Subcutaneous abdominal adipose tissue (tissue), 5 donors: ENCODE measurements around the gene SLC2A9.

Experiments
- H3K27ac ChIP-seq: one replicate; pipeline ENCODE4 v1.7.0; 2013; ENCODE audit warnings: low read depth, mild to moderate bottlenecking, inconsistent platforms, low read length, moderate library complexity
- H3K27me3 ChIP-seq, 5 donors: one replicate each; pipeline ENCODE4 v1.7.0; 2013; ENCODE audit warnings: low read length in 5 of 5, inconsistent platforms in 1 of 5; ENCODE audit not compliant: control insufficient read depth in 5 of 5, insufficient read depth in 4 of 5
- H3K36me3 ChIP-seq, 5 donors: one replicate each; pipeline ENCODE4 v1.7.0; 2013; ENCODE audit warnings: low read length in 5 of 5; ENCODE audit not compliant: control insufficient read depth in 5 of 5, insufficient read depth in 5 of 5
- H3K4me1 ChIP-seq, 5 donors: one replicate each; pipeline ENCODE4 v1.7.0; 2013; ENCODE audit warnings: low read length in 5 of 5, mild to moderate bottlenecking in 3 of 5, moderate library complexity in 1 of 5; ENCODE audit not compliant: control insufficient read depth in 5 of 5, insufficient read depth in 5 of 5
- H3K4me3 ChIP-seq, 5 donors: one replicate each; pipeline ENCODE4 v1.7.0; 2013; ENCODE audit warnings: low read length in 5 of 5, low read depth in 1 of 5
- H3K9ac ChIP-seq, 5 donors: one replicate each; pipeline ENCODE4 v1.7.0; 2013; ENCODE audit warnings: low read length in 5 of 5, mild to moderate bottlenecking in 4 of 5, moderate library complexity in 3 of 5
- H3K9me3 ChIP-seq, 5 donors: one replicate each; pipeline ENCODE4 v1.7.0; 2013; ENCODE audit warnings: low read length in 5 of 5; ENCODE audit not compliant: control insufficient read depth in 5 of 5
- donor health status: healthy.
- donor health status: healthy.
- donor health status: healthy.
- donor health status: healthy.
- donor health status: healthy.

The SLC2A9 gene

DNA sequence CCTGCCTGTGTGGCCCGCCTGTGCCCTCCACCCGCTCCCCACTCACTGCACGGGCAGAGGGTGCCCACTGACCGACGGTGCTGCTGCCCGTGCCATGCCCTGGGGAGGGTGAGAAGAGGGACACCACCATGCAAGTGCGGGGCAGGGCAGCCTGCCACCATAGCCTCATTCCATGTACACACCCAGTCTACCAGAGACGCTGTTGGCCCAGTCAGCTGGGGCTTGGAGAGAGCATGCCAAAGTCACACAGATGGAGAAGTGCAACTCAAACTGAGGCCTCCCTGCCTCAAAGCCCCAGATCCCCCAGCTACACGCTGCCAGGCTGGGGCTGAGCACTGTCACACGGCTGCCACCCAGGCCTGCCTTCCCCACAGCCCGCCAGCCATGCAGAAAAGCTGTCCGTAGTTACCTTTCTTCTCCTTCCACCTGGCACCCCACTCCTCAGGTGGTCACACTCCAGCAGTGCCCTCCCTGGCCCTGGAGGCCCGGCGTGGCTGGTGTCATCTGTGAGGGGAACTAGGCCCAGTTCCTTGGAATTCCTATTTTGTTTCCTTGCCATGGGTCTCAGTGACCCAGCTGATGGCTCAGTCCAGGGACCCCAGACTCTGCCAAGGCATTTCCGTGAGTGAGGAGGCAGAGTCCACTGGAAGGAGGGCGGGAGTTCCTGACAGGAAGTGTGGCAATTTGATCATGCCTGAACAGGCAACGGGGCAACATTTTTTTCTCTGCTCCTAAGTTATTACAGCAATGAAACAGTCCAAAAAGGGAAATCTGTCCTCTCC lies at the start of gene SLC2A9:
Gene SLC2A9, minus strand, starts transcription at position 627 of the 782 bp plus-strand sequence. Its CDS starts 68 bp downstream, at position 559.
- Histone ChIP-seq H3K9ac (peak within 1 kb of the TSS in 2 of 5 donors; percentile 5 to 31), H3K9me3 (no peaks in the 10 kb centered on the region), H3K4me3 (peak within 1 kb of the TSS in 2 of 5 donors; percentile 13 to 27), H3K27ac (peak within 1 kb of the TSS; percentile 46), H3K27me3 (peaks cover 0 to 4% (median 0%) of the 10 kb centered on the region in 5 donors), H3K4me1 (peaks cover 2 to 72% (median 47%) of the 10 kb centered on the region in 5 donors), H3K36me3 (no peaks in the 10 kb centered on the region)

DNA sequence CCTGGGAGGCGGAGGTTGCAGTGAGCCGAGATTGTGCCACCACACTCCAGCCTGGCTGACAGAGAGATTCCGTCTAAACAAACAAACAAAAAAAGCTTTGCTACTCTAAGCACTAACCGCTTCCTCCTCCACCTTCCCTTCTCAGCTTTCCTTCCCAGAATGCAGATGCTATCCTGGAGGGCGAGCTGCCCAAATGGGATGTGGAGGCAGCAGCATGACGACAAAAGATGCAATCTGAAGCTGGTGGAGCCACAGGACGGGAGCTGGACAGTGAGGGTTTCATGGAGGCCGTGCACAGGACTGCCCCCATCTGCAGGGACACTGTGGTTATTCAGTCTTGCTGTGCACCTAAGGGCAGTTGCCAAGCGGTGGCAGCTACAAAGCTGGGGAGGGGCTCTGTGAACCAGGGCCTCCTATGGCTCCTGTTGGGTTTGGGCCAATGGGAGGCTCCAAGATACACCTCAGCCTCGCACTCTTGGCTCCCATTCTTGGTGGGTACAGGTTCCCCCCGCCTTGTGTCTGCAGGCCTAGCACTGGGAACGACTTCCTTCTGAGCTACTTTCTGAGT lies 47.9 kb upstream of the SLC2A9 start:
- H3K9me3 ChIP-seq = no peaks in the 10 kb centered on the region
- no peak overlapping the region for H3K4me3 ChIP-seq
- H3K4me1 ChIP-seq = no peaks in the 10 kb centered on the region
- no peaks in the 10 kb centered on the region for H3K27me3 ChIP-seq
- peaks cover 0 to 38% (median 26%) of the 10 kb centered on the region in 5 donors for H3K36me3 ChIP-seq
- H3K9ac ChIP-seq = no peak overlapping the region
- no peak overlapping the region for H3K27ac ChIP-seq

DNA sequence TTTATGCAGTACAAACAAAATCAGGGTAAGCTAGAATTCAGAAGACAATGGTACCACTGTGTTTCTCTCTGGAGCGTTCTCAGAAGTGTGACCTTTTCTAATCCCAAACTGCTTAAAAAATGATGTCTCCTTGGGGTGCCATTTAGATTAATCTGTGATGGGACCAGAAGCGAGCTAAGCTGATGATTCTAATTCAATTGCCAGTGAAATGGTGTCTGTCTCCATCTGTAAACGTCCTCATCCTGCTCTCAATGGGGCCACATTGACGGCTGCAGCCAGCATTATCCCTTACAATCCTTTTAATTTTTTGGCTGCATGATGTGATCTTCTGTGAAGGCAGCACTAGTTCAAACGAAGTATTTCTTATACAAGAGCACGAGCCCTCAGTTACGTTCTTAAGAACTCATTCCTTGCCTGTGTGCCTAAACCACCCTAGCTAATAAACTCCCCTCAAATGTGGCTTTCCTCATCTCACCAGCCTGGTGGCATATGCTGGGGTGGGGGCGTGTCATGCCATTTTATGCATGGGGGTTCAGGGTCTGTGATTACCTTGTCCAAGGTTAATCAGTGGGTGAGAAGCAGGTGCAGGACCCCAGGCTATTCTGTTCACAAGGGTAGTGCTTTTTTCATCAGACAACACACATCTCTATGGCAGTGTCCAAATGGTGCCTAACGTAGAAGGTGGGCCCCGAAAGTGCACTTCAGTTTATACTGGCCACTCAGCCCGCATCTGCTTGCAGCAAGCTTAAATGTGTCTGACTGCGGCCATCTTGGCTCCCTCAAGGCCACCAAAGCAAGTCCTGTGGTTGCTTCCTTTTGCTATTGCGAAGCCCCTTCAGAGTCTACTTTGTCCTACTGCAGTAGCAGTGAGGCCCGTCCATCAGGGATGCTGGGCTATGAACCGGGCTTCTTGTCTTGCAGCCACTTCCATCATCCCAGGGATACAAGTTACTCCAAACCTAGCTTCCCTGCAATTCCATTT lies 45.7 kb upstream of the SLC2A9 start:
- Histone ChIP-seq H3K36me3 (peaks cover 0 to 24% (median 8%) of the 10 kb centered on the region in 5 donors), H3K27me3 (no peaks in the 10 kb centered on the region), H3K4me3 (no peak overlapping the region), H3K4me1 (peaks cover 0 to 16% (median 6%) of the 10 kb centered on the region in 5 donors), H3K9ac (no peak overlapping the region), H3K27ac (no peak overlapping the region), H3K9me3 (no peaks in the 10 kb centered on the region)

DNA sequence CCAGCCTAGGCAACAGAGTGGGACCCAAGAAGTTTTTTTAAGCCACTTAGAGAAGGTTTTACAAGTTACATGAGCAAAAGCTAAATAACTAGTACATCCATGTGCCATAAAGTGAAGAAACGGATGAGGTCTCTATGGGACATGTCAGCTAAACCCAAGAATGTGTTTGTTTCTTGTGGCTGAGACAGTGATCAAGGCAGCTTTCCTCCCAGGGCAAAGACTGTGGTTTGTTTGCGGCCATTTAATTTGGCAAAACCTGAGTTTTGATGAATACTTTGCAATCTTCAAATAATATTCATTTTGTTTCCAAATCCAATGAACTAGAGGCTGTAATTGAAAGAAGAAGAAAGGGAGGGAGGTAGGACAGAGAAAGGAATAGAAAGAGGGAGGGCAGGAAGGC lies 44.9 kb upstream of the SLC2A9 start:
- Histone ChIP-seq H3K4me3 (no peak overlapping the region), H3K36me3 (peaks cover 0 to 24% (median 8%) of the 10 kb centered on the region in 5 donors), H3K27me3 (no peaks in the 10 kb centered on the region), H3K9ac (no peak overlapping the region), H3K27ac (no peak overlapping the region), H3K9me3 (no peaks in the 10 kb centered on the region), H3K4me1 (peaks cover 0 to 16% (median 6%) of the 10 kb centered on the region in 5 donors)

DNA sequence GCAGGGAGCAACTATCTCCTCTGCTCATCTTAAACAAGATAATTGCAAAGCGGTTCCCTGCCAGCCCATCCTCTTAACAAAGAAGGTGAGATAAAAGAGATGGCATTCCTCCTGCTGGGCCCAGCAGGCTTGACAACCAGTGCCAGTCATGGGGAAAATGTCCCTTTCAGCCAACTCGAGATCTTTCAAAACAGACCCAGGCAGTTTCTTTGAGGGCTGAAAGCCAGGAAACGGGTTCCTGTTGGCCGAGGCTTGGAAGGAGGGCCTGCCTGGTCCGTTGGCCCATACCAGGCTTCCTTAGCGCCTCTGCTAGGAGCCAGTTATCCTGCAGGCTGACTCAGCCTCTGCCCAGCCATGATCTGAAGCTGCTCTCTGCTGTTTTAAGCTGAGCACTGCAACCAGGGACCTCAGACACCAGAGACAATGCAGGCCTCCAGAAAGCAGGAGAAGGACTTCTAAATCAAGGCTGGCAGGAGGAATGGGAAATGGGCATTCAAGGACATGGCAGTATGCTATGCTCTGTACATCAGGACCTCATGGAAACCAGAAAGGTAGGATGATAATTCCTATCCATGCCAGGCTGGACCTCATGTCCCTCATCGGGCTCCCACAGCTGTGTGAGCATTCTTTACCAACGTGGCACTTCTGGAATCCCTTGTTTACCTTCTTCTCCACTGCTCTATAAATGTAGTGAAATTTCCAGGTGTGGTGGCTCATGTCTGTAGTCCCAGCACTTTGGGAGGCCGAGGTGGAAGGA lies 42.4 kb upstream of the SLC2A9 start:
- H3K9me3 ChIP-seq = no peaks in the 10 kb centered on the region
- peaks cover 0 to 19% (median 8%) of the 10 kb centered on the region in 5 donors for H3K36me3 ChIP-seq
- H3K9ac ChIP-seq = peak overlapping the region in 1 of 5 donors; percentile 24
- peak overlapping the region; percentile 23 for H3K27ac ChIP-seq
- H3K27me3 ChIP-seq = no peaks in the 10 kb centered on the region
- no peak overlapping the region for H3K4me3 ChIP-seq
- H3K4me1 ChIP-seq = peaks cover 0 to 16% (median 6%) of the 10 kb centered on the region in 5 donors

DNA sequence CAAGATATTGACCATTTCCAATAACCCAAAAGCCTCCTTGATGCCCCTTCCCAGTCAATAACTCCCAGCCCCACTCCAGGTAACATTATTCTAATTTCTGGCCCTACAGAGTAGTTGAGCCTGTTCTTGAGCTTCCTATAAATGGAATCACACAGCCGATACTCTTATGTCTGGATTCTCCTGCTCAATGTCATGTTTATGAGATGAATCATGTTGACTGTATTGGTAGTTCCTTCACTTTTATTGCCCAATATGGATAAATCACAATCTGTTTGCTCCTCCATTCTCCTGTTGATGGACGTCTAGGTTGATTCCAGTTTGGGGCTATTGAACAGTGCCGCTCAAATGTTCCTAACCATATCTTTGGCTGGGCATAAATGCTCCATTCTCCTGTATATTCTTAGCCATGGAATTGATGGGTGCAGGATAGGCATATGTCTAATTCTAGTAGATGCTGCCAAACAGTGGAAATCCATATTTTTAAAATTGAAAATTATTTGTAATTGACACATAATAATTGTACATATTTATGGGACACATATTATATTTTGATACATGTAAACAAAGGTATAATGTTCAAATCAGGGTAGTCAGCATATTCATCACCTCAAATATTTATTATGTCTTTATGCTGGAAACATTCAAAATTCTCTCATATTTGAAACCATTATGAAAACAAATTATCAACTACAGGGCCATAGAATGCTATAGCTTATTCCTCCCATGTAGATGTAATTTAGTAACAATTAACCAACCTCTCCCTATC lies 40.5 kb upstream of the SLC2A9 start:
- no peaks in the 10 kb centered on the region for H3K9me3 ChIP-seq
- no peak overlapping the region for H3K9ac ChIP-seq
- H3K4me3 ChIP-seq = no peak overlapping the region
- H3K4me1 ChIP-seq = peaks cover 0 to 22% (median 6%) of the 10 kb centered on the region in 5 donors
- H3K27ac ChIP-seq = no peak overlapping the region
- H3K36me3 ChIP-seq = peaks cover 0 to 12% (median 5%) of the 10 kb centered on the region in 5 donors
- no peaks in the 10 kb centered on the region for H3K27me3 ChIP-seq

DNA sequence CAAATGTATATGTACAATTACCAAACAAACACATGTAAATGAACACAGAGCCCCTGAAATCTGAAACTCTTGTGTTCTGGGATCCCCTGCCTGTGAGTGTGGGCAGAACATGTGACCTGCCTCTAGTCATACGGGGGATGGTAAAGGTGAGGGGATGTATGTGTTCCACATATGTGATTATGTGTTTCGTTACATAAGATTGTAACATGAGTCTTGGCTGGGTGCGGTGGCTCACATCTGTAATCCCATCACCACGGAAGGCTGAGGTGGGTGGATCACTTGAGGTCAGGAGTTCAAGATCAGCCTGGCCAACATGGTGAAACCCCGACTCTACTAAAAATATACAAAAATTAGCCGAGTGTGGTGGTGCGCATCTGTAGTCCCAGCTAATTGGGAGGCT lies 37.1 kb upstream of the SLC2A9 start:
- no peaks in the 10 kb centered on the region for H3K36me3 ChIP-seq
- H3K4me3 ChIP-seq = no peak overlapping the region
- H3K4me1 ChIP-seq = peaks cover 0 to 24% (median 2%) of the 10 kb centered on the region in 5 donors
- H3K27ac ChIP-seq = no peak overlapping the region
- H3K27me3 ChIP-seq = no peaks in the 10 kb centered on the region
- no peaks in the 10 kb centered on the region for H3K9me3 ChIP-seq
- no peak overlapping the region for H3K9ac ChIP-seq

DNA sequence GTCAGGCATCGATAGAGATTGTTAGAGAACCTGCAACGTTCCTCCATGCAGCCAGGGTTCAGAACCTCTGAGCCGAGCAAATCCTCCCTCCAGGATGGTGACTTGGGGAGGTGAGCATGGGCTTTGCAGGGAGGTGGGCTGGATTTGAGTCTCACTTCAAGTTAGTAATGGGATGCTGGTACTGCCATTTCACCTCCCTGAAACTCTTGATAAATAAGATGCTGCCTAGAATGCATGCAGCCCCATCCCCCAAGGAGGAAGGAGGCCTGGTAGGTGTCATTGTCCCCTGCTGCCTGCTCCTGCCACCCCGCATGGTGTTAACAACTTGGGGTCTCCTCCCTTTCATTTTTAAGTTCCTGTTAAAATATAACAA lies 35.7 kb upstream of the SLC2A9 start:
- Histone ChIP-seq H3K9ac (no peak overlapping the region), H3K4me1 (peaks cover 0 to 16% (median 0%) of the 10 kb centered on the region in 5 donors), H3K4me3 (no peak overlapping the region), H3K36me3 (no peaks in the 10 kb centered on the region), H3K27me3 (no peaks in the 10 kb centered on the region), H3K27ac (no peak overlapping the region), H3K9me3 (no peaks in the 10 kb centered on the region)
